Measurements from ENCODE around the gene PDPR.
"Not testable (repeated sequence)": the region's sequence is repeated elsewhere in the genome, so short reads cannot be mapped to it uniquely, and the experiment has no call there.

The PDPR gene

DNA sequence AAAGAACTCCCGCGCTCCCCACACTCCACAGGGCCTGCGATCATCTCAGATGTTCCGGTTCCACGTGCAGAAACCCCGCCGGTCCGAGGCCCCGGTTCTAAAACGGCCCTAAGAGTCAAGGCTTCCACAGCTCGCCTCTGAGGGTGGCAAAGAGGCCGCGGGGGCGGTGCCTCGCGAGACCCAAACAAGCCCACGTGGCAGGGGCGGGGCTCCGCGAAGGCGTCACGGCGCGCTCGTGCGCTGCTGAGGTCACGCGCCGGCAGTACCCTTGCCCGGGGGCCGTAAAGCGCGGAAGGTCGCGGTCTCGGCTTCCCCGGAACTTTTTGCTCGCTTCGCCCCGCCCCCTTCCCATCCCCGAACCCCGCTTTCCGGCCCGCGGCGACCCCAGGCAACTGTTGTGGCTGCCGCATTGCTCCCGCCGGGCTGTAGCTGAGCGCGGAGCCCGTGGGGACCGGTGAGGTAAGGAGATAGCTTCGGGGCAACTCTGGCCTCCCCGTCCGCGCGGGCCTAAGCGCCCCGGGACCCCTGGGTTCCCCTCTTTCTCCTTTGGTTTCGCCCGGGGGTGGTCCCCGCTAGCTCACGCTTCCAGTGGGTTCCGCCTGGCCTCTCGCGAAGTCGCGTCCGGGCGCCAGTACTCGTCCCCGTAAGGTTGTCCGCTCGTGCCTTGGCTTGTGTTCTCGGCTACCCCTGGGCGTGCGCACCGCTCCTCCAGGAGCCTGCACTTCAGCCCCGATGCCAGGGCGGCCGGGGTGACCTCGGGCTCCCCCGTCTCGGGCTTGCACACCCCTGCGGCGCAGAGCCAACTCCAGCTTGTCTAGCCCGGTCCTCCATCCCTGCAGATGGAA is at the start of gene PDPR:
Gene PDPR (plus strand): TSS at position 351 of the 845 bp plus-strand sequence. CDS start 6,161 bp downstream, outside the sequence.
- DNase-seq = peak; percentile 10

DNA sequence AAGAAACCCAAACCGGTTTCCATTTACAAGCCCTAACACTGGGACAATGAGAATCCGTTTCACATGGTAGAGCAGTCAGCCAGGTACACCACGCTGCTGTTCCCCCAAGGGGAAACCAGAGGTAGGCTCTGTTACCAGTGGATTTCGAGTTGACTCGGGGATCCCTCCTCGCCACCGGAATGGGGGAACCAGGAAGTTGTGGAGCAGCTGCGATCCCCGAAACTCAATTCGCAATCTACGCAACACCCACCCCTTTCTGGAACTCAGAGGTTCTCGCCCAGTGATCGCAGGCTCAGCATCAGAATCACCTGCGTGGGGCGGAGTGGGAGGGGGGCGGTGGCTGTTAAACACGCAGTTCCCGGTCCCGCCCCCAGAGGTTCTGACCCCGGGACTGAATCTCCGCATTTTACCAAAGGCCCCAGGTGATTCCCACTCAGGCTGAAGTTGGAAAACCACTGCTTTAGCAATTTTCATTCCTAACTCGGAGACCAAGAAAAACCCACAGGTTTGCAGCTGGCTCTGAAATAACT is 49.2 kb upstream of the PDPR start:
- DNase-seq = not testable (repeated sequence)

DNA sequence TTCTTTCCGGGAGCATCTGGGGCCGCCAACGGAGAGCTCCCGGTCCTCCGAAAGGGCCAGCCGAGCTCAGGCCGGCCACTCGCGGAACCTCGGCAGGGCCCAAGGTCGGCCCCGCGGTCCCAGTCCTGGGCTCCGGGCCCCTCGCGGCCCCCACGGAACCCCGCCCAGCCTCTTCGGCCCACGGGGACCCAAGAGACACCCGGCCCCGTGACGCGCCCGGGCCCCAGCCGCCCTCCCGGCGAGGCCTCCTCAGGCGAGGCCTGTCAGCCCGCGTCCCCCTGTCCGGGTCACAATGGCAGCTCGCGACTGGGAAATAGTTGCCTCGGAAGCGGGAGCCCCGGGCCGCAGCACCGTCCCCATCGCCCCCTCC is 48.8 kb upstream of the PDPR start:
- not testable (repeated sequence) for DNase-seq

DNA sequence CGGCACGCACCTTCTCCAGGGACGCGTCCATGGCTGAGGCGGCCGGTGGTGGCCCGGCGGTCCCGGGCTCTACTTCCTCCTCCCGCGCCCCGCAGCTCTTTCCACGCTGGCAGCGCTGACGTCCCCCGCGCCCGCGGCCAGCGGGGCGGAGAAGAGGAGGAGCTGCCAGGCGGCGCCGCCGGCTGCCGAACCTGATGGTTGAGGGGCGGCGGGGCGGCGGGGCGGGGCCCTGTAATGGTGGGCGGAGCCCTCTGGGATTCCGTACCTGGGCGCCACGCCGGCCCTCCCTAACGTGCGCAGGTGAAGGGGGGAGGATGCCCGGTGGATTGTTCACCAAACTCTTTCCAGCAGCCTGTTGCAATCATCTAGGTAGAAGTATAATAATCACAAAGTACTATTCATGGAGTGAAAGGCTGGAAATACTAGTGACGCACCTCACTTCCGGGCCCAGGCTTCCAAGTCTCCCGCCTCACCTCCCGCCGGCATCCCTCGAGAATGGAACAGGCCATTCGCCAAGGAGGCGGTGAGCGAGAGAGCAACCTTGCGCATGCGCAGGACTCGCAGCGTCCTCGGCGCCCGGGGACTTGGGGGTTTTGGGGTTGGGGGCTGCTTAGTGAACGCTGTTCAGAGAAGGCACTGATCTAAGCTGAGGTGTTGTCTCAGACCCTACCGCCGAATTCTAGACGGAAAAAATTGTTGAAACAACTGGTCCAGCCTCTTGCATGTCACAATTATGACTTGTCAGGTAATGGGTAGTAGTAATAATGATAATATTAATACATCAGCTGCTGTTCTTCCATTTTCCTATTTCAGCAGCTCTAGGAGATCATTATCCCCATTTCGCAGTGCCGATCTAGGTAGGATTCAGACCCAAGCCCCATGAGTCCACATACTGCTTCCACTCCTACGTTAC is 48.1 kb upstream of the PDPR start:
- DNase-seq = peak; percentile 3

DNA sequence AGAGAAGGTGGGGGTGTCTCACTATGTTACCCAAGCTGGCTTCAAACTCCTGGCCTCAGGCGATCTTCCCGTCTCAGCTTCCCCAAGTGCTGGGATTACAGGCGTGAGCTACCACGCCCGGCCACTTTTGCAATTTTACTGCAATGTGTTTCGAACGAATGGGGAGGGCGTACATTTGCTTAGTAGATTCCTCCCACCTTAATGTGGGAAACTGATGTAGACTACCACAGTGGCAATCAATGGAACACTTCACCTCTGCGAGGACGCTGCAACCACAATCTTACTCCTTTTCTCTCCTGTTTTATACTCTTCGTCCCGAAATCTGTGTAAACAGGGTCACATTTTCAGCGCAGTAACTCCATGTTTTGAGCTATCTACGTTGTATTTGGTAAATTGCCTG is 47.4 kb upstream of the PDPR start:
- DNase-seq = not testable (repeated sequence)

DNA sequence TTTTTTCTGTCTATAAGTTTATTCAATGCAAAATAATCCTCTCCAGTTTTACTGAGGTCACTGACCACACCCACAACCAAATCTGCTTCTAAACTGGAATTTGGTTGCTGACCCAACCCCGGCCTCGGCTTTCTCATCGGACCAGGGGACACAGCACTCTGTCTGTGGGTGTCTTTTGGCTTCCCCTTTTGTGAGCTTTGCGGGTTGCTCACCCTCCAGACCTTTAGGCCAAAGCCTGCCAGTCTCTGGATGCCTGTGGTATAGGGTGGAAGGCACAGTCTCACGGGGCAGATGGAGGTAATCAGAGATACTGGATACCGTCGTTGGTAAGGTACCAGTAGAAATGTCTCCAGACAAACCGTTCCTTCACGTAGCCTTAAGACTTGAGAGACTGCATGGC is 35.1 kb upstream of the PDPR start:
- DNase-seq = not testable (repeated sequence)

DNA sequence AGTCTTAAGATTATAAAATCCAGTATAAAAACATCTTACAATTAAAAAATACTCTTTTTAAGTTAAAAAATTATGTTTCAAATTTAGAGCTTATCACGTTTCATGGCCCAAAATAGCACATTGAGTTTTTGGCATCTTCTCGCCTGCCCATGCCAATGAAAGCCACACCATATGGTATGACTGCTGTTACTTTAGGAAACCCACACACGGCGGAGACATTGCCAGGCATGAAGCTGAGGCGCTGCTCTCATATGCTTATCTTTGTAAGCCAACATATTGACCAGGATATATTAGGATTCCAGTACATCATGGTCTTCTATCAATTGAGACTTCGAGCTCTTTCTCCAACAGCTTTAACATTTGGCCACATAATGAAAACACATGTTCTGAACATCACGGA is 32.9 kb upstream of the PDPR start:
- not testable (repeated sequence) for DNase-seq

DNA sequence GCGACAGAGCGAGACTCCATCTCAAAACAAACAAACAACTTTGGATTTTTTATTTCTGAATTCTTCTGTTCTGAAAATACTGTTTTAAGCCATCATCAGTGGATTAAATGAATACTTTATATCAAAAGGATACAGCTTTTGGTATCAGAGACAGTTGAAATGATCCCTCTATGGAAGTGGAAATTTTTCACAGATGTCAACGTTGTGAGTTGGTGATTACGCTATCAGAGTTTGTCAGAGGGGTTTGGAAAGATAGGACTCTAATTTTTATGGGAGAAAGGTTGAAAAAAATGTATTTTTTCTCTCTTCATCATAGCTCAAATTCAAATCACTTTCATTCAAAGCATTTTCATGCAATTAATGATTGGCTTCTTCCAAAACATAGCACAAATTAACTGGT is 30.2 kb upstream of the PDPR start:
- not testable (repeated sequence) for DNase-seq

DNA sequence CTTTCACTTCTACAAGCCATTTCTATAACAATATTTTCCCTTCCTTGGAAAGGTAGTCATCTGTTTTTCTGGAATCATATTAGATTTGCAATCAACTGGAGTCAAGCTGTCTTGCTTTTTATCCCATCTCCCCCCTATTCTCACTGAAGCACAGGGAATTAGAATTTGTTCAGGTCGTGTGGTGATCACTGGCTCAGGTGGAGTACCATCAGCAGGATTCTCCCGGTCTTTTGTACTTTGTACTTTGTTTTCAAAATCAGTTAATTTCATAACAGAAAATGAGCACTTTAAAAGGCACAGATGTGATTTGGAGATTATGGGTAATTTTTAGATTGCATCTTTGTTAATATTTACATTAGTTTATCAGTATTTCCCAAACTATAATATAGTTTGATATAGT is 26.0 kb upstream of the PDPR start:
- not testable (repeated sequence) for DNase-seq

DNA sequence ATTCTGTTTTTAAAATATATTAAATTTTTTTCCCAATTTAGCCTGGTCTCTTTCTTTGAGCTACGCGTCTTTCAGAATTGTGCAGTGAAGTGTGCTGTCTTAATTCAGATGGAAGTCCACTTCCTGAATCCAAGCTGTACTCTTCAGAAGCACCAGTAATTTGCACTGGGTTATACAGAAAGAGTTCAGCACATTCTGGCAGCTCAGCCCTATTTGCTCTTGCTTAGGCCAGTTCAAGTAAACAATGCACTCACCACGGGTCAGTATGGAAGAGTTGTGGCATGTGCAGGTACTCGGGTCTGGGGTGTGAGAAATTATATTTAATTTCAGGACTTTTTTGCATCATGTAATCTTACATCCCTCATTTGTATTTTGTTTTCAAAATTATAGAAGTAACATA is 25.3 kb upstream of the PDPR start:
- DNase-seq = not testable (repeated sequence)

DNA sequence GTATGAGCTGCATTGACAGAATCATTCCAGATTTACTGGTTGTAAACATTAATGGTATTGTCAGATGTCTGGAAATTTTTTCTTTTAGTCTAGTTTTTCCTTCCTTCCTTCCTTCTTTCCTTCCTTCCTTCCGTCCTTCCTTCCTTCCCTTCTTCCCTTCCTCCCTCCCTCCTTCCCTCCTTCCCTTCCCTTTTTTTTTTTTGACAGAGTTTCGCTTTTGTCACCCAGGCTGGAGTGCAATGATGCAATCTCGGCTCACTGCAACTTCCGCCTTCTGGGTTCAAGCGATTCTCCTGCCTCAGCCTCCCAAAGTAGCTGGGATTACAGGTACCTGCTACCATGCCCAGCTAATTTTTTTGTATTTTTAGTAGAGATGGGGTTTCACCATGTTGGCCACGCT is 24.8 kb upstream of the PDPR start:
- not testable (repeated sequence) for DNase-seq

DNA sequence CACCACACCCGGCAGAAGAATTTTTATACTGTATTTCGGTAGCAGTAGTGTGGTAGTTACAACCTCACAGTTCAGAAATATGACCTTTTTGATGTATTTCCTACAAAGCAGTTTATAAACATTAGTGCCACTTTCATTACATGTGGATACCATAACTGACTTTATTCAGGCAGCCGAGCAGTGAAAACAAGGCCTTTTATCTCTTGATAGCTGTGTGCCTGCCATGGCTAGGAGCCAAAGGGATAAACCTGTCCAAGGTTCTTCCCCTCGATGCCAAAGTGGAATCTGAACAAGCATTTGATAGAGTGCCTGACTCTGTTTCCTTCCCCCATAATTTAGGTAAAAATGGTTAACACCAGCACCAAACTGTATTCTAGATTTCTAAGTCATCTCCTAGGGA is 23.0 kb upstream of the PDPR start:
- not testable (repeated sequence) for DNase-seq

DNA sequence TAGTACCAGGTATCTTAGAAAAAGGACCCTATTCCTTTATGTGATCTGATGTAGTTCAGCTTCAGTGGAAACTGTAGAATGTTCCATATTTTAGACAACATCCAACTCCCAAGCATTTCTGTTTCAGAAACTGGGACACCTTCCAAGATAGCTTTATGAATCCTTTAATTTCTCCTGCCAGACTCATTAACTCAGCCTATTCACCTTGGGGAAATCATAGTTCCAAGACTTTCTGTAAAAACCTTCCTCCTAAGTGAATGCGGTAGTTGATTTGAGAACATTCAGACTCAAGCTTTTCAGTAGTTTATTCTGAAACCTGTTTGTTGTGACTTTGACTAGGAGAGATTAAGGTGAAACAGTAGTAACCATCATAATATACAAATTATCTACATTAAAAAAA is 20.0 kb upstream of the PDPR start:
- not testable (repeated sequence) for DNase-seq

DNA sequence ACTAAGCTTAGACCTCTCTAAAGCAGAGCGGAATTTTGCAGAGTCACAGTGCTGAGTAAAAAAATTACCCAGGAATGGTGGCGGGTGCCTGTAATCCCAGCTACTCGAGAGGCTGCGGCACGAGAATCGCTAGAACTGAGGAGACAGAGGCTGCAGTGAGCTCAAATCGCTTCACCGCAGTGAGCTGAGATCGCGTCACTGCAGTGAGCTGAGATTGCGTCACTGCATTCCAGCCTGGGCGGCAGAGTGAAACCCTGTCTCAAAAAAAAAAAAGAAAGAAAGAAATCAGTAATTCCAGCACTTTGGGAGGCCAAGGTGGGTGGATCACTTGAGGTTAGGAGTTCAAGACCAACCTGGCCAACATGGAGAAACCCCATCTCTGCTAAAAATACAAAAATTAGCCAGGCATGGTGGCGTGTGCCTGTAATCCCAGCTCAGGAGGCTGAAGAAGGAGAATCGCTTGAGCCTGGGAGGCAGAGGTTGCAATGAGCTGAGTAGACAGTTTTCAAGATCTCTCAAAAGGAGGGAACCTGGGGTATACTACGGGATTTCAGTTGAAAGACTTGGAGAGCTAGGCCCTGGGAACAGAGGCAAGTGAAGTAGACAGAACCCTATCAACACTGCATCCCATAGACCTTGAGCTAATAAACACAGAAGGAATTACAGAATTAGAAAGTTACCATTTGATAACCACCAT is 4.4 kb upstream of the PDPR start:
- not testable (repeated sequence) for DNase-seq

DNA sequence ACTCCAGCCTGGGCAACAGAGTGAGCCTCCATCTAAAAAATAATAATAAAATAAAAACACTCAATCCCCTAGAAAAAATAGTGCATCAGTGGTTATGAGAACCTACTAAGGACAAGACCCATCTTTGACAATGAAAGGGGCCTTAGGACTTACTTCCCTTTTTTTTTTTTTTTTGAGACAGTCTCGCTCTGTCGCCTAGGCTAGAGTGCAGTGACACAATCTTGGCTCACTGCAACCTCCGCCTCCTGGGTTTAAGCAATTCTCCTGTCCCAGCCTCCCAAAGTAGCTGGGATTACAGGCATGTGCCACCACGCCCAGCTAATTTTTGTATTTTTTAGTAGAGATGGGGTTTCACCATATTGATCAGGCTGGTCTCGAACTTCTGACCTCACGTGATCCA is 2.0 kb upstream of the PDPR start:
- not testable (repeated sequence) for DNase-seq

DNA sequence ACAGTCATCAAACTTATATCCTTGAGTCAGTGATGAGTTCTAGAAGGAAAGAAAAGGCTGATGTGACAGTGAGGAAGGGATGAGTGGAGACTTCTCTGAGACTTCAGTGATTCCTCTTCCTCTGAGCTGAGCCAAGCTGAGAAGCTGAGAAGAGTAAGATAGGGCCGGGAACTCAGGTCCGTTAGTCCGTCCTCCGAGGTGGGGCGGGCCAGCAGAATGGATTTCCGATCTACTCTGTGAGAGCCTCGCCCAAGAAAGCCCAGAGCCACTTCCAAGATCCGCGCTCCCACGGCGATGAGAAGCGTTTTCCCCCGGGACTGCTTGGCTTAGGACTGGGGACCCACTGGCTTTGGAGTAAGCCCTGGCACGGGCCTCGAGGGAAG is 542 bp upstream of the PDPR start:
- not testable (repeated sequence) for DNase-seq

DNA sequence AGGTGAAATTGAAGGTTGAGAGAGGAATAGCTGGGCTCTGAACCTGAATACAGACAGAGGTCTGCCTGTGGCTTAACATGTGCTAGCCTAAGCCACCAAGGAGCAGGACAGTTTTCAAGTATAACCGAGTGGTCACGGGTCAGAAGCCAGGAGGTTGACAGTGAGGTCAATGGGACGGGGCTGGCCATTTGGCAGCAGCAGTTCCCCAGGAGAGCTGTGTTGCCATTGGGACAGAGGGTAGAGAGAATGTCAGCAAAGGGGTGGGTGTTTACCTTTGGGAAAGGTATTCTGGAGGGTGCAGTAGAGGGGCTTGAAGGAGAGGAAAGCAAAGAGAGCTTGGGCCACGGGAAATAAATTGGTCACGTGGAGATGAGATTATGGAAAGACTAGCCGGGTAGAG is 4.2 kb downstream of the PDPR start:
- not testable (repeated sequence) for DNase-seq

DNA sequence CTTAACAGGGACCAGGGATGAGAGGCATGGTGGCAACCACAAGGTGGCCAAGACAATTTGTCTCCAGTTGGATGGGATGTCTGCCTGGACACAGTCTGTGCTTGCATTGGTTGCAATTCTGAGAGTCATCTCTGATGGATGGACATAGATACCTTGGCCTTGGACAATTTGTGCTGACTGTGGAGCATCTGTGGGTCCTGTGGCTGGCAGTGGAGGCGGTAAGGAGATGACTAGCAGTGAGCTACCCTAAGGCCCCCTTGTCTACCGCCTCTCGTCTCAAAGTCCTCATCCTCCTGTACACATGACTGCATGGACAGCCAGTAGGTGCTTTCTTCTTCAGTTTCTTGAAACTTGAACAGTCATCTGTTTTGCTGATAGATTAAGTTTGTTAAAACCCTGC is 4.6 kb downstream of the PDPR start:
- DNase-seq = not testable (repeated sequence)

DNA sequence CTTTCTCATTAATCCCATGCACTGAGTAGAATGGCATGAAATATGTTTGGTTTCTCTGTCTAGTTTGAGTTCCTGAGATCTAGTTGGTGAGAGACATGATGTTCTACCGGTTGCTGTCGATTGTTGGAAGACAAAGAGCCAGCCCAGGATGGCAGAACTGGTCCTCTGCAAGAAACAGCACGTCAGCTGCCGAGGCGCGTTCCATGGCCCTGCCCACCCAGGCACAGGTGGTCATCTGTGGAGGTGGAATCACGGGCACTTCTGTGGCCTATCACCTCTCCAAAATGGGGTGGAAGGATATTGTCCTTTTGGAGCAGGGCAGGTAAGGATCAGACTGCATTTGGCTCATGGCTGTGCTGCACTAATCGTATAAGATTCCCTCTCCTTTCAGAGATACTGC is 6.3 kb downstream of the PDPR start:
- not testable (repeated sequence) for DNase-seq

DNA sequence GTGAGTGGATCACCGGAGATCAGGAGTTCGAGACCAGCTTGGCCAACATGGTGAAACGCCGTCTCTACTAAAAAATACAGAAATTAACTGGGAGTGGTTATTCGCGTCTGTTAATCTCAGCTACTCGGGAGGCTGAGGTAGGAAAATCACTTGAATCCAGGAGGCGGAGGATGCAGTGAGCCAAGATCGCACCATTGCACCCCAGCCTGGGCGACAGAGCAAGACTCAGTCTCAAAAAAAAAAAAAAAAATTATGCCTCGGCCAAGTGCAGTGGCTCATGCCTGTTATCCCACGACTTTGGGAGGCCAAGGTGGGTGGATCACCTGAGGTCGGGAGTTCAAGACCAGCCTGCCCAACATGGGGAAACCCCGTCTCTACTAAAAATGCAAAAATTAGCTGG is 9.7 kb downstream of the PDPR start:
- not testable (repeated sequence) for DNase-seq

DNA sequence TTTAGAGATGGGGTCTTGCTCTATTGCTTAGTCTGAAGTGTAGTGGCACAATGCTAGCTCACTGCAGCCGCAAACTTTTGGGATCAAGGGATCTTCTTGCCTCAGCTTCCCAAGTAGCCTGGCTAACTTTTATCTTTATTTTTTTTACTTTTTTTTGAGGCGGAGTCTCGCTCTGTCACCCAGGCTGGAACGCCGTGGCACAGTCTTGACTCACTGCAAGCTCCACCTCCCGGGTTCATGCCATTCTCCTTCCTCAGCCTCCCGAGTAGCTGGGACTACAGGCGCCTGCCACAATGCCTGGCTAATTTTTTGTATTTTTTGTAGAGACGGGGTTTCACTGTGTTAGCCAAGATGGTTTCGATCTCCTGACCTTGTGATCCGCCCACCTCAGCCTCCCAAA is 12.1 kb downstream of the PDPR start:
- not testable (repeated sequence) for DNase-seq

DNA sequence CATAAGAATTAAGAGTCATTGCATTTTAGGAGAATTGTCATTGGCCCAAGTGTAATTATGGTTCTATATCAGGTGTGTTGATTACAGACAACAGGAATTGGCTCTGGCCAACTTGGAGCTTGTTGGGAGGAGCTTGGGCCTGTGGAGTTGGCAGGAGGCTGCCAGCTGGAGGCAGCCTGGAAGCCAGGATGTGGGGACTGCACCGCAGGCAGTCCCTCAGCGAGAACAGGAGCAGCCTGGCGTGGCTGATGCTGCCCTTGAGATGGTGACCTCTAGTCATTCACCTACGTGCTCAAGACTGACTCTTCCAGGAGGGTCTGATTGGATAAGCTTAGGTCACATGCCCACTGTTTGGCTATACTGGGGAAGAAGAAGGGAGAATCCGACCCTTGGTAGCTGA is 13.6 kb downstream of the PDPR start:
- not testable (repeated sequence) for DNase-seq

DNA sequence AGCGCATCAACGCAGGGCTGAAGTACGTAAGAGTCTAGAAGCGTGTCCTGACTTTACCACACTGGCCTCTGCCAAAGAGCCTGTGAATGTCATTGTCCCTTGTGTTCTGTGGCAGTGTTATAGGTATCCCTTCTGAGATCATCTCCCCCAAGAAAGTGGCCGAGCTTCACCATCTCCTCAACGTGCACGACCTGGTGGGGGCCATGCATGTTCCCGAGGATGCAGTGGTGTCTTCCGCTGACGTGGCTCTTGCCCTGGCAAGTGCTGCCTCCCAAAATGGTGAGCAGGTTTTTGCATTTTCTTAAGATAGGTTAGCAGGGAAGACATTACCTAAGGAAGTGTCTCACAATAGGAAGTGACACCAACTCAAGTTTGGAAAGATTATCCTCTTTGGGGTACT is 14.7 kb downstream of the PDPR start:
- not testable (repeated sequence) for DNase-seq
